ENCODE measurements around the gene BCAS4.

DNA sequence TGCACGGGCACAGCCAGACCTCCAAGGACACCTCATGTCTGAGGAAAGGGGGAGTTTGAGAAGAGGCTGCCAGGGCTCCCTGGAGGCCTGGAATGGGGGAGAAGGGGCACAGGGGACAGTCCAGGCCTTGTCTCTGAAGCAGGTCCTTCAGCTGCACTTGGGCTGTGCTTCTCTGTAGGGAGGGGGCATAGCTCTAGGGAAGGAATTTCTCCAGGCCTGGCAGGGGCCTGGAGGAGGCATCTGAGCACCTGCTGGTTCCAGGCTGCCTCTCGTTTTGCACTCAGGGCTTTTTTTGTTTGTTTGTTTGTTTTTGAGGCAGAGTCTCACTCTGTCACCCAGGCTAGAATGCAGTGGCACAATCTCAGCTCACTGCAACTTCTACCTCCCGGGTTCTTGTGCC lies 67.7 kb downstream of the BCAS4 start:
- TF ChIP-seq, protein P1, sequence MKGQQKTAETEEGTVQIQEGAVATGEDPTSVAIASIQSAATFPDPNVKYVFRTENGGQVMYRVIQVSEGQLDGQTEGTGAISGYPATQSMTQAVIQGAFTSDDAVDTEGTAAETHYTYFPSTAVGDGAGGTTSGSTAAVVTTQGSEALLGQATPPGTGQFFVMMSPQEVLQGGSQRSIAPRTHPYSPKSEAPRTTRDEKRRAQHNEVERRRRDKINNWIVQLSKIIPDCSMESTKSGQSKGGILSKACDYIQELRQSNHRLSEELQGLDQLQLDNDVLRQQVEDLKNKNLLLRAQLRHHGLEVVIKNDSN (IDR thresholded peaks at IDR 0.05) = no peak
- TF ChIP-seq, protein P2, sequence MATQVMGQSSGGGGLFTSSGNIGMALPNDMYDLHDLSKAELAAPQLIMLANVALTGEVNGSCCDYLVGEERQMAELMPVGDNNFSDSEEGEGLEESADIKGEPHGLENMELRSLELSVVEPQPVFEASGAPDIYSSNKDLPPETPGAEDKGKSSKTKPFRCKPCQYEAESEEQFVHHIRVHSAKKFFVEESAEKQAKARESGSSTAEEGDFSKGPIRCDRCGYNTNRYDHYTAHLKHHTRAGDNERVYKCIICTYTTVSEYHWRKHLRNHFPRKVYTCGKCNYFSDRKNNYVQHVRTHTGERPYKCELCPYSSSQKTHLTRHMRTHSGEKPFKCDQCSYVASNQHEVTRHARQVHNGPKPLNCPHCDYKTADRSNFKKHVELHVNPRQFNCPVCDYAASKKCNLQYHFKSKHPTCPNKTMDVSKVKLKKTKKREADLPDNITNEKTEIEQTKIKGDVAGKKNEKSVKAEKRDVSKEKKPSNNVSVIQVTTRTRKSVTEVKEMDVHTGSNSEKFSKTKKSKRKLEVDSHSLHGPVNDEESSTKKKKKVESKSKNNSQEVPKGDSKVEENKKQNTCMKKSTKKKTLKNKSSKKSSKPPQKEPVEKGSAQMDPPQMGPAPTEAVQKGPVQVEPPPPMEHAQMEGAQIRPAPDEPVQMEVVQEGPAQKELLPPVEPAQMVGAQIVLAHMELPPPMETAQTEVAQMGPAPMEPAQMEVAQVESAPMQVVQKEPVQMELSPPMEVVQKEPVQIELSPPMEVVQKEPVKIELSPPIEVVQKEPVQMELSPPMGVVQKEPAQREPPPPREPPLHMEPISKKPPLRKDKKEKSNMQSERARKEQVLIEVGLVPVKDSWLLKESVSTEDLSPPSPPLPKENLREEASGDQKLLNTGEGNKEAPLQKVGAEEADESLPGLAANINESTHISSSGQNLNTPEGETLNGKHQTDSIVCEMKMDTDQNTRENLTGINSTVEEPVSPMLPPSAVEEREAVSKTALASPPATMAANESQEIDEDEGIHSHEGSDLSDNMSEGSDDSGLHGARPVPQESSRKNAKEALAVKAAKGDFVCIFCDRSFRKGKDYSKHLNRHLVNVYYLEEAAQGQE (IDR thresholded peaks at IDR 0.05; ENCODE audit: low read depth) = no peak
- no peak for TF ChIP-seq TEAD4 (IDR thresholded peaks at IDR 0.05)
- TF ChIP-seq RAD21 (IDR thresholded peaks at IDR 0.05; ENCODE audit: low read depth) = no peak
- TF ChIP-seq EP300 (IDR thresholded peaks at IDR 0.05; ENCODE audit: borderline replicate concordance) = no peak
- TF ChIP-seq NFIC (IDR thresholded peaks at IDR 0.05) = no peak
- TF ChIP-seq EGR1 (IDR thresholded peaks at IDR 0.05) = no peak
- no peak for TF ChIP-seq CREB1 (IDR thresholded peaks at IDR 0.05; ENCODE audit: low read depth)
- no peak for TF ChIP-seq MAX (IDR thresholded peaks at IDR 0.05)
- no peak for TF ChIP-seq FOXM1 (IDR thresholded peaks at IDR 0.05; ENCODE audit: borderline replicate concordance, low read depth)
- TF ChIP-seq TAF1 (IDR thresholded peaks at IDR 0.05; ENCODE audit: low read depth) = no peak
- TF ChIP-seq CEBPB (IDR thresholded peaks at IDR 0.05) = no peak

Measured in Ishikawa (cell line).